ENCODE data around the gene SPRR5. TPM values are rescaled to one million over a fixed set of nuclear protein-coding genes. Genes with fewer than 3 reads are reported as not detected.

Gene SPRR5
- total RNA-seq, 1 experiment from 2014 or later, result not detected

DNA sequence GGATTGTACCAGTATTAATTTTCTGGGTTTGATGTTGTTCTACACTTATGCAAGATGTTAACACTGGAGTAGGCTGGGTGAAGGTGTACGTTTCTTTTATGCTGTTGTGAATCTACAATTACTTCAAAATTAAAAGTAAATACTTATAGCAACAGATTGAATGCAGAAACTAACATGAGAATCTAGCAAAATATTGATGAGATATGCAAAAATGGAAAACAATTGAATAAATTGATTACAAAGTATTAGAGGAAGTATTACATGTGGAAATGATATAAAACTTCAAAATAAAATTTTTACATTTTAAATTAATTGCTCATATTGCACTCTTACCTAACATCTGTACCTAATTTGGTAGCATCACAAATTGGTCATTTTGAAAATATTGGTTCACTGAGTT, 48.8 kb downstream of the SPRR5 start:
- no peak for TF ChIP-seq EZH2 (IDR thresholded peaks at IDR 0.05; ENCODE audit: low read depth)
- TF ChIP-seq, protein P1, sequence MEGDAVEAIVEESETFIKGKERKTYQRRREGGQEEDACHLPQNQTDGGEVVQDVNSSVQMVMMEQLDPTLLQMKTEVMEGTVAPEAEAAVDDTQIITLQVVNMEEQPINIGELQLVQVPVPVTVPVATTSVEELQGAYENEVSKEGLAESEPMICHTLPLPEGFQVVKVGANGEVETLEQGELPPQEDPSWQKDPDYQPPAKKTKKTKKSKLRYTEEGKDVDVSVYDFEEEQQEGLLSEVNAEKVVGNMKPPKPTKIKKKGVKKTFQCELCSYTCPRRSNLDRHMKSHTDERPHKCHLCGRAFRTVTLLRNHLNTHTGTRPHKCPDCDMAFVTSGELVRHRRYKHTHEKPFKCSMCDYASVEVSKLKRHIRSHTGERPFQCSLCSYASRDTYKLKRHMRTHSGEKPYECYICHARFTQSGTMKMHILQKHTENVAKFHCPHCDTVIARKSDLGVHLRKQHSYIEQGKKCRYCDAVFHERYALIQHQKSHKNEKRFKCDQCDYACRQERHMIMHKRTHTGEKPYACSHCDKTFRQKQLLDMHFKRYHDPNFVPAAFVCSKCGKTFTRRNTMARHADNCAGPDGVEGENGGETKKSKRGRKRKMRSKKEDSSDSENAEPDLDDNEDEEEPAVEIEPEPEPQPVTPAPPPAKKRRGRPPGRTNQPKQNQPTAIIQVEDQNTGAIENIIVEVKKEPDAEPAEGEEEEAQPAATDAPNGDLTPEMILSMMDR (conservative IDR thresholded peaks at IDR 0.05), result no peak
- no peak overlapping the region for H3K27ac ChIP-seq

DNA sequence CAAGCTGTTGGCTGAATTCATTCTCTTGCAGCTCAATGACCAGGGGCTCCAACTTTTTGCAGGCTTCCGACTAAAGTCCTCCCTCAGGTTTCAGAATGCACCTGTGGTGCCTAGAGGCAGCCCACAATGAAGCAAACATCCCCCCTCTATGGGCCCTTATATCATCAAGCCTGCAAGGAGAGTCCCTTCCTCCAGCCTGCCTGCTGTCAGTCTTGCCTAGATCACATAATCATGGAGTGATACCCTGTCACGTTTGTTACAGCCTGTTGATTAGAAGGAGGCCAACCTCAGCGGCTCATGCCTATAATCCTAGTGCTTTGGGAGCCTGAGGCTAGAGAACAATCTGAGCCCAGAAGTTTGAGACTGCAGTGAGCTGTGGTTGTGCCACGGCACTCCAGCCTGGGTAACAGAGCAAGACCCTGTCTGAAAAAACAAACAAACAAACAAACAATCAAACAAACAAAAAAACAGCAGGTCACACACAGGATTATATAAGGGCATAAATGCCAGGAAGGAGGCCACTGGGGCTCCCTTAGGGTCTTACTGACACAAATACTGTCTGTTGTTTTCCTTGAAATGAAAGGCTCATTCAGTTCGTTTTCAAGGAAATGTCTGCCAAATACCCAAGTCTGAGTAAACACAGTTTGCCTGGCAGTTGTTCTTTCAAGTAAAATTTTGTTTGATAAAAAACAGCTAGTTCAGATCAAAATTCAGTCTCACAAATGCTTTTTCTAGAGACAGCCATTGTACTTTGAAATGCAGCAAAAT, 49.8 kb downstream of the SPRR5 start:
- no peaks in the 10 kb centered on the region for H3K9me3 ChIP-seq (ENCODE audit: insufficient read depth, low read depth)
- peaks cover 21% of the 10 kb centered on the region for H3F3A ChIP-seq (ENCODE audit: insufficient read depth, low read depth)
- H3K27ac ChIP-seq, result no peak overlapping the region
- no peak overlapping the region for H3K4me2 ChIP-seq
- no peaks in the 10 kb centered on the region for H3K36me3 ChIP-seq (ENCODE audit: low read depth)
- no TSS peak for BruUV-seq (replicated peaks)
- H3K79me2 ChIP-seq (ENCODE audit: low read depth), result no peaks in the 10 kb centered on the region
- ChIA-PET CTCF (no interaction called here), POLR2A (ENCODE audit: unreplicated experiment) (no interaction called here)
- H3K4me1 ChIP-seq (replicated peaks; ENCODE audit: insufficient read depth), result peaks cover 30% of the 10 kb centered on the region
- no peaks in the 10 kb centered on the region for H3K27me3 ChIP-seq (ENCODE audit: insufficient read depth, low read depth)
- H2AFZ ChIP-seq, result no peak overlapping the region
- intact Hi-C loops (cut with micrococcal nuclease; ENCODE audit: unreplicated experiment), result no loop called here
- DNase-seq, result no peak
- TF ChIP-seq EZH2 (IDR thresholded peaks at IDR 0.05; ENCODE audit: low read depth), result no peak
- TF ChIP-seq, protein P1 (conservative IDR thresholded peaks at IDR 0.05), result no peak
- H3K9me2 ChIP-seq (ENCODE audit: insufficient read depth), result no peaks in the 10 kb centered on the region
- no peaks in the 10 kb centered on the region for H4K20me1 ChIP-seq (ENCODE audit: insufficient read depth)
- no peak overlapping the region for H3K4me3 ChIP-seq

More for the DNA sequence above, 48.8 kb downstream of the SPRR5 start:
- intact Hi-C loops (cut with micrococcal nuclease; ENCODE audit: unreplicated experiment), result no loop called here
- ChIA-PET CTCF (no interaction called here), POLR2A (ENCODE audit: unreplicated experiment) (no interaction called here)
- Histone ChIP-seq H3K4me2 (no peak overlapping the region), H3K27me3 (ENCODE audit: insufficient read depth, low read depth) (no peaks in the 10 kb centered on the region), H3K79me2 (ENCODE audit: low read depth) (no peaks in the 10 kb centered on the region), H3F3A (ENCODE audit: insufficient read depth, low read depth) (peaks cover 11% of the 10 kb centered on the region; the same call in 1 of the 2 replicates), H3K36me3 (ENCODE audit: low read depth) (no peaks in the 10 kb centered on the region), H3K4me1 (replicated peaks; ENCODE audit: insufficient read depth) (peaks cover 20% of the 10 kb centered on the region), H3K9me2 (ENCODE audit: insufficient read depth) (no peaks in the 10 kb centered on the region), H4K20me1 (ENCODE audit: insufficient read depth) (no peaks in the 10 kb centered on the region), H2AFZ (no peak overlapping the region), H3K4me3 (no peak overlapping the region), H3K9me3 (ENCODE audit: insufficient read depth, low read depth) (no peaks in the 10 kb centered on the region)
- DNase-seq, result no peak
- no TSS peak for BruUV-seq (replicated peaks)

DNA sequence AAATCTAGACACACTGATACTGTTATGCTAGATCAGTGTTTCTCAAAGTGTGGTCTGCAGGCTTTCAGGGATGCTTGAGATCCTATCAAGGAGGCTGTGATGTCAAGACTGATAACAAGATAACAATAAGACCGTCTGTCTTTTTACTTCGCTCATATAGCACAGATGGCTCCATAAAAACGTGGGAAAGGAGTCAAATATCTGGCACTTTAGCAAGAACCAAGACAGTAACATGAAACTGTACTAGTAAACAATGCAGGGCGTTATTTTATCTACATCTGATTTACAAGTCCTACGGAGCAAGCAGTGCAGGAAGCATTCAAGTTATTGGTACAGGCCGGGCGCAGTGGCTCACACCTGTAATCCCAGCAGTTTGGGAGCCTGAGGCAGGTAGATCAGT, 50.9 kb downstream of the SPRR5 start:
- Histone ChIP-seq H3K27me3 (ENCODE audit: insufficient read depth, low read depth) (no peaks in the 10 kb centered on the region), H3K27ac (no peak overlapping the region), H2AFZ (no peak overlapping the region), H3F3A (ENCODE audit: insufficient read depth, low read depth) (peaks cover 22% of the 10 kb centered on the region), H3K79me2 (ENCODE audit: low read depth) (no peaks in the 10 kb centered on the region), H3K4me2 (no peak overlapping the region), H3K9me3 (ENCODE audit: insufficient read depth, low read depth) (no peaks in the 10 kb centered on the region), H3K36me3 (ENCODE audit: low read depth) (no peaks in the 10 kb centered on the region), H3K4me1 (replicated peaks; ENCODE audit: insufficient read depth) (peaks cover 35% of the 10 kb centered on the region), H3K9me2 (ENCODE audit: insufficient read depth) (no peaks in the 10 kb centered on the region), H3K4me3 (no peak overlapping the region), H4K20me1 (ENCODE audit: insufficient read depth) (no peaks in the 10 kb centered on the region)
- POLR2A ChIA-PET (ENCODE audit: unreplicated experiment), result no interaction called here
- DNase-seq, result no peak
- CTCF ChIA-PET, result no interaction called here
- intact Hi-C loops (cut with micrococcal nuclease; ENCODE audit: unreplicated experiment), result no loop called here
- TF ChIP-seq, protein P1 (conservative IDR thresholded peaks at IDR 0.05), result no peak
- no peak for TF ChIP-seq EZH2 (IDR thresholded peaks at IDR 0.05; ENCODE audit: low read depth)
- BruUV-seq (replicated peaks), result no TSS peak
